ENCODE measurements around the gene UGT1A8.

Gene UGT1A8

DNA sequence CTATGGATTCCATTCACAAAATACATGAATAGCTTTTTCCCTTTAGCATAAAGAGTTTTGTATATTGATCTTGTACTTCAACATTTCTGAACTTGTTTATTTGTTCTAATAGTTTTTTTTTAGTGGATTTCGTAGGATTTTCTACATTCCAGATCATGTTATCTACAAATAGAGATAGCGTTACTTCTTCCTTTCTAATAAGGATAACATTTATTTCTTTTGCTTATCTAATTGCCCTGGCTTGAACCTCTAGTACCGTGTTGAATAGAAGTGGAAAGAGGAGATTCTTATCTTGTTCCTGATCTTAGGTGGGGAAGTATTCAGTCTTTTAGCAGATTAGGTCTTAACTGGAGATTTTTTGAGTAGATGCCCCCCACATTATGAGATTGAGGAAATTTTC is 84.8 kb downstream of the UGT1A8 start:
- peaks cover 0 to 6% (median 4%) of the 10 kb centered on the region in 11 experiments; a peak in 7 of 22 replicates for H3K9me3 ChIP-seq (replicated peaks in 1 of 11)
- no peak overlapping the region for H3K9ac ChIP-seq
- no peak for TF ChIP-seq Cebpa-rat (IDR thresholded peaks at IDR 0.05)
- no peak overlapping the region for H3K27ac ChIP-seq
- no peaks in the 10 kb centered on the region for H3K27me3 ChIP-seq
- H3K4me1 ChIP-seq, result peaks cover 0 to 7% (median 0%) of the 10 kb centered on the region in 10 experiments; a peak in 3 of 20 replicates
- H3K4me3 ChIP-seq, result no peak overlapping the region
- no peaks in the 10 kb centered on the region for H3K36me3 ChIP-seq
- H3K4me2 ChIP-seq, result no peak overlapping the region
- no peaks in the 10 kb centered on the region for H4K20me1 ChIP-seq

DNA sequence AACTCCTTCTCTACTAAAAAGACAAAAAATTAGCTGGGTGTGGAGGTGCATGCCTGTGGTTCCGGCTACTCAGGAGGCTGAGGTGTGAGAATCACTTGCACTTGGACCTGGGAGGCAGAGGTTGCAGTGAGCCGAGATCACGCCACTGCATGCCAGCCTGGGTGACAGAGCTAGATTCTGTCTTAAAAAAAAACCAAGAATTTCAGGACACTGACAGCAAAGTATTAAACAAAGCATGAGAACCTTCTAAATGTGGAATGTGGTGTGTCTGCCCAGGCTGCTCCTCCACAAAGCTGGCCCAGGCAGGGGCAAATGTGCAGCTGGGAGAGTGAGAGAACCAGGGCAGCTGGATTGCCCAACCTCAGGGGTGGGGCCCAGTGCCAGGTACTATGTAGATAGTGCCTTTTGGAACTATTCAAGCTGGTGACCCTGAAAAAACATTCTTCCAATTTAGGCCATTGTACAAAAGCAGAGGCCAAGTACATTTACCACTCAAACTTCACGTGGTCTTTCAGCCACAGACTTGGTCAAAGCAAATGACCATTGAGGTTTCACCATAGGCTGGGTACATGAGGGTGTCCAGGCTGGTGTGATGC is 88.6 kb downstream of the UGT1A8 start:
- no peak overlapping the region for H3K9ac ChIP-seq
- no peak overlapping the region for H3K4me2 ChIP-seq
- no peaks in the 10 kb centered on the region for H3K27me3 ChIP-seq
- no peaks in the 10 kb centered on the region for H4K20me1 ChIP-seq
- no peaks in the 10 kb centered on the region for H3K4me1 ChIP-seq
- H3K4me3 ChIP-seq, result no peak overlapping the region
- H3K36me3 ChIP-seq, result no peaks in the 10 kb centered on the region
- H3K27ac ChIP-seq, result no peak overlapping the region
- H3K9me3 ChIP-seq (replicated peaks in 1 of 11), result peaks cover 0 to 6% (median 4%) of the 10 kb centered on the region in 11 experiments; a peak in 7 of 22 replicates
- TF ChIP-seq Cebpa-rat (IDR thresholded peaks at IDR 0.05), result no peak

DNA sequence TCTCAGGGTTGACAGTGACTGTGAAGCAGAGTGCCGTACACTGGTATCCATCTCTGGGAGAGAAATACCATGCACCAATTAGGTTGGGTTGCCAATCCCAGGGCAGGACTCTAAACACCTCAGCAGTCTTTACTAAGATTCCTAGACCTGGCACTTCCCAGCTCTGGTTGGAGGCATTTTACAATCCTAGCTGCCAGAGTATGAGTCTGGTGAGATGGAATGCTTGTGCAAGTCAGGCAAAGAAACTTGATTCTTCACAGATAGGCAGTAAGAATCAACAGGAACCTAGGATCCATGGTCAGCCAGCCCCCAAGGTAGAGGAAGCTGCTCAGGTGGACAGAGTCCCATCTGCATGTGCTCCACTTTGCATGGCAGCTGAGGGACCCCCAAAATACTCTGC is 89.3 kb downstream of the UGT1A8 start:
- H3K4me3 ChIP-seq, result no peak overlapping the region
- no peaks in the 10 kb centered on the region for H3K27me3 ChIP-seq
- peaks cover 0 to 6% (median 4%) of the 10 kb centered on the region in 11 experiments; a peak in 7 of 22 replicates for H3K9me3 ChIP-seq (replicated peaks in 1 of 11)
- no peak overlapping the region for H3K4me2 ChIP-seq
- no peak overlapping the region for H3K9ac ChIP-seq
- H3K36me3 ChIP-seq, result no peaks in the 10 kb centered on the region
- H4K20me1 ChIP-seq, result no peaks in the 10 kb centered on the region
- H3K27ac ChIP-seq, result no peak overlapping the region
- TF ChIP-seq Cebpa-rat (IDR thresholded peaks at IDR 0.05), result no peak
- no peaks in the 10 kb centered on the region for H3K4me1 ChIP-seq

DNA sequence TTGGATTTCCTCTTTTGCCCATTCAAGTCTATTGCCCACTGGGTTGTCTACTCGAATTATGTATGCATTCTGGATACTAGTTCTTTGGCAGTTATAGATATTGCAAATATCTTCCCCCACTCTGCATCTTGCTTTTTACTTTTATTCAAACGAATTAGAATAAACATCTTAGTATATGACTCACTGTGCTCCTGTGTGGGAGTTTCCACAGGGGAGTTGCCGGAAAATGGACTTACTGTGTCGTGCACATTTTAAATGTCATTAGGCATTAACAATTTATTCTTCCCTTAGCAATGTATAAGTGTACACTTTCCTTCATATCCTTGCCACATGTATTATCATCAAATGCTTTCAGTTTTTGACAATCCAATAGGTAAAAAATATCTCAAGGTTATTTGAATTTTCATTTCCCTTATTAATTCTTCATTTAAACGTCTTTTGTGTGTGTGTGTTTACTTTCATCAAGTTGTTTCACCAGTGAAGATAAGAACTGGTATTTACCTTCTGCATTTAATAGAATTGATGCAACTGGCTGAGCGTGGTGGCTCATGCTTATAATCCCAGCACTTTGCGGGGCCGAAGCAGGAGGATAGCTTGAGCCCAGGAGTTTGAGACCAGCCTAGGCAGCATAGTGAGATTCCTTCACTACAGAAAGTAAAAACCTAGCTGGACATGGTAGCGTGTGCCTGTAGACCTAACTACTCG is 90.7 kb downstream of the UGT1A8 start:
- no peak for TF ChIP-seq Cebpa-rat (IDR thresholded peaks at IDR 0.05)
- Histone ChIP-seq H4K20me1 (no peaks in the 10 kb centered on the region), H3K27me3 (no peaks in the 10 kb centered on the region), H3K9ac (no peak overlapping the region), H3K9me3 (replicated peaks in 1 of 11) (peaks cover 0 to 6% (median 4%) of the 10 kb centered on the region in 11 experiments; a peak in 7 of 22 replicates), H3K4me3 (no peak overlapping the region), H3K4me1 (no peaks in the 10 kb centered on the region), H3K4me2 (no peak overlapping the region), H3K27ac (no peak overlapping the region), H3K36me3 (no peaks in the 10 kb centered on the region)

DNA sequence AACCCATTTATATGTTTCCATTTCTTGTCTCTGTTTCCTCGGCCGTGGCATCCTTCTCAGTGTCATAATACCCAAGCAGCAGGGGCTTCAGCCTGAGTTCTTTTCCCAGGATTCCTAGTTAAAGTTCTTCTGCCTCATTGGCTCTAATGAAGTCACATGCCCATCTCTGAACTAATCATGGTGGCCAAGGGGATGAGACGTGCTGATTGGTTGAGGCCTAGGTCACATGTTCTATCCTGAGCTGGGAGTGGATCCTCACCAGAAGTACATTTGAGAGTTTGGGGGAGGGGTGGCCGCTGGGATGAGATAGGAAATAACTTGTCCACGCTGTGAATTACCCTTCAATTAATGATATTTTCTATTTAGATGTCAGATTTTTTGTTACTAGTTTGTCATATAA is 91.5 kb downstream of the UGT1A8 start:
- no peaks in the 10 kb centered on the region for H4K20me1 ChIP-seq
- H3K4me2 ChIP-seq, result no peak overlapping the region
- no peak overlapping the region for H3K9ac ChIP-seq
- H3K36me3 ChIP-seq, result no peaks in the 10 kb centered on the region
- H3K9me3 ChIP-seq (replicated peaks in 1 of 11), result peaks cover 0 to 3% (median 1%) of the 10 kb centered on the region in 11 experiments; a peak in 7 of 22 replicates
- H3K27me3 ChIP-seq, result no peaks in the 10 kb centered on the region
- H3K4me3 ChIP-seq, result no peak overlapping the region
- no peak overlapping the region for H3K27ac ChIP-seq
- no peaks in the 10 kb centered on the region for H3K4me1 ChIP-seq
- TF ChIP-seq Cebpa-rat (IDR thresholded peaks at IDR 0.05), result no peak

DNA sequence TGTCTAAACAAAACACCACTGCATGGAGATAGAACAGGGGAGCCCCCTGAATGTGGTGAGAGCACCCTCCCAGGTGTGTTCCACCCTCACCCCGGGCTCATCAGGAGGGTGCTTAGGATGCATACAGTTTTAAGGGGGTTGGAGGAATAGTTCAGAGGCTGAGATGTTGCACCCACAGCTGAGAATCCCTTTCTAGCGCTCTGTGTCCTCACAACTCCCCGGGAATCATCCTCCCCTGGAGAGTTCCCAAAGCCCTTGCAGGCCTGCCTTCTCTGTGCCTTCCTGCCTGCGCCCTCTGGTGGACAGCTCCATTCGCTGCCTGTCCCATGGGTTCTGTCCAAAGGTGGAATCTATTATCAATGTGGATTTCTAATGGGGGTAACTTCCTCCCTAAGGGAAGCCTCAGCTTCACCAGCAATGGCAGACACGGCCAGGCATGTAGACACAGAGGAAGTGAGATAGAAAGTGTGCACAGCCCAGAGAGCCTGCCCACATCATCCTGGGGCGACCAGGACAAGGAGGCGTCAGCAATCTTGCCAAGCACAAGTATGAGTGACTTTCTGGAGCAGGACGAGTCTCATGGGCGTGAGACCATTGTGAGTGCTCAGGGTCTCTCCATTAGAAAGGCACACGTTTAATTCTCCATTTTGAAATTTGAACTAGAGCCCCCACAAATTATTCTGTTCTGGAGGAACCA is 94.0 kb downstream of the UGT1A8 start:
- Histone ChIP-seq H3K9me3 (replicated peaks in 1 of 11) (no peaks in the 10 kb centered on the region), H3K4me3 (no peak overlapping the region), H3K9ac (no peak overlapping the region), H3K4me2 (no peak overlapping the region), H3K36me3 (no peaks in the 10 kb centered on the region), H3K27ac (no peak overlapping the region), H4K20me1 (no peaks in the 10 kb centered on the region), H3K27me3 (no peaks in the 10 kb centered on the region), H3K4me1 (no peaks in the 10 kb centered on the region)
- TF ChIP-seq Cebpa-rat (IDR thresholded peaks at IDR 0.05), result no peak

DNA sequence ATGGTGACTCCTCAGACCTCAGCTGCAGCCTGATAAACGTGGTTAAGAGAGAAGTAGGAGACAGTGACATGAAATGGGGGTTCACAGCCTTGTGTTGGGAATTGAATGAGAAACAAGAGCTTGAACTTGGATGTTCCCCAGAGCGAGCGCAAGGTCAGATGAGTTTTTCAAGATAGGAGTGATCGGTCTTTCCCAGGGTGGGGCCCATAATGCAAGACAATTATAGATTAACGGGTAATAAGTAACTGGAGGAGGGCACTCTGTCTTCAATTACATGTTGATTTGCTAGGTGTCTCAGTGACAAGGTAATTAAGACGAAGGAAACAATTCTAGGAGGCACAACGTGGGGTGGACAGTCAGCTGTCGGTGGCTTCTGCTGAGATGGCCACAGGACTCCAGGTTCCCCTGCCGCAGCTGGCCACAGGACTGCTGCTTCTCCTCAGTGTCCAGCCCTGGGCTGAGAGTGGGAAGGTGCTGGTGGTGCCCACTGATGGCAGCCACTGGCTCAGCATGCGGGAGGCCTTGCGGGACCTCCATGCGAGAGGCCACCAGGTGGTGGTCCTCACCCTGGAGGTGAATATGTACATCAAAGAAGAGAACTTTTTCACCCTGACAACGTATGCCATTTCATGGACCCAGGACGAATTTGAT is 95.3 kb downstream of the UGT1A8 start, which contains the start of gene UGT1A5:
TSS of gene UGT1A5 (plus strand) at position 297 of the 651 bp plus-strand sequence. CDS start at position 382, 85 bp downstream.
- Histone ChIP-seq H3K9me3 (replicated peaks in 1 of 11) (no peaks in the 10 kb centered on the region), H3K4me2 (no peak within 1 kb of the TSS), H3K9ac (no peak within 1 kb of the TSS), H3K27ac (no peak within 1 kb of the TSS), H3K4me3 (no peak within 1 kb of the TSS), H3K27me3 (no peaks in the 10 kb centered on the region), H3K4me1 (no peaks in the 10 kb centered on the region), H3K36me3 (no peaks in the 10 kb centered on the region), H4K20me1 (no peaks in the 10 kb centered on the region)
- TF ChIP-seq Cebpa-rat (IDR thresholded peaks at IDR 0.05), result no peak

DNA sequence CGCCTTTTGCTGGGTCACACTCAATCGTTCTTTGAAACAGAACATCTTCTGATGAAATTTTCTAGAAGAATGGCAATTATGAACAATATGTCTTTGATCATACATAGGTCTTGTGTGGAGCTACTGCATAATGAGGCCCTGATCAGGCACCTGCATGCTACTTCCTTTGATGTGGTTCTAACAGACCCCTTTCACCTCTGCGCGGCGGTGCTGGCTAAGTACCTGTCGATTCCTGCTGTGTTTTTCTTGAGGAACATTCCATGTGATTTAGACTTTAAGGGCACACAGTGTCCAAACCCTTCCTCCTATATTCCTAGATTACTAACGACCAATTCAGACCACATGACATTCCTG is 95.8 kb downstream of the UGT1A8 start:
- TF ChIP-seq Cebpa-rat (IDR thresholded peaks at IDR 0.05), result no peak
- Histone ChIP-seq H3K4me2 (no peak overlapping the region), H3K4me3 (no peak overlapping the region), H3K36me3 (no peaks in the 10 kb centered on the region), H3K4me1 (no peaks in the 10 kb centered on the region), H3K27me3 (no peaks in the 10 kb centered on the region), H3K27ac (no peak overlapping the region), H4K20me1 (no peaks in the 10 kb centered on the region), H3K9ac (no peak overlapping the region), H3K9me3 (replicated peaks in 1 of 11) (no peaks in the 10 kb centered on the region)

DNA sequence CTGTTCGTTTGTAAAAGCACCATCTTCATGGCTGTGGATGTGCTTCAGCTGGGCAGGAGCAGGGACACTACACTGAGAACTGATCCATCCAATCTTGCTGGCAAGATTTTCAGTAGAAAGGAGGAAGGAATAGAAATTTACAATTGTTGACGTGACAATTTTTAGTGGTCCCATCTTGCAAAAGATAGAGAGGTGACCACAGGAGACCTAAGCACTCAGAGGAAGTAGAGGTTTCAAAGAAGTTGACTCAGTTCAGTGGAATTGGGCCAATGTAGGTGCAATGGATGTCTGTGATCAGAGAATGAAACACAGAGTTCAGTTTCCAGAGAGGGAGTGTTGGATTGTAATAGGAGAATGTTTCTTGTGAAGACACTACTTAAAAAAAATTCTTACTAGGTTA is 96.7 kb downstream of the UGT1A8 start:
- Histone ChIP-seq H3K4me1 (no peaks in the 10 kb centered on the region), H3K9ac (no peak overlapping the region), H4K20me1 (no peaks in the 10 kb centered on the region), H3K4me3 (no peak overlapping the region), H3K9me3 (replicated peaks in 1 of 11) (no peaks in the 10 kb centered on the region), H3K27me3 (no peaks in the 10 kb centered on the region), H3K36me3 (no peaks in the 10 kb centered on the region), H3K27ac (no peak overlapping the region), H3K4me2 (no peak overlapping the region)
- TF ChIP-seq Cebpa-rat (IDR thresholded peaks at IDR 0.05), result no peak
